CD8-positive, alpha-beta memory T cell (primary cell): Measurements from ENCODE around the gene RECQL5. TPM values are rescaled to one million over a fixed set of nuclear protein-coding genes. Genes with fewer than 3 reads are reported as not detected.

Source experiments
- CTCF ChIA-PET: fragments of 350-600 bp; sonication (Branson Sonifier 250); formaldehyde crosslinking; loops from one replicate; lab custom pipeline; 2021; ENCODE audit warnings: antibody characterized with exemption; lab: Charles Lee
- POLR2A ChIA-PET: fragments of 350-600 bp; sonication (Branson Sonifier 250); formaldehyde crosslinking; loops from one replicate; lab custom pipeline; 2021; ENCODE audit warnings: antibody characterized with exemption; lab: Charles Lee
- DNase-seq, 5 donors: peaks; one replicate each; pipeline versions ENCODE4 v3.0.0 to v3.0.0-alpha.2; 2020 to 2022; ENCODE audit warnings: mixed read lengths in 1 of 5
- H3K27ac ChIP-seq: one replicate; pipeline ENCODE4 v1.7.0; 2013; ENCODE audit warnings: low read depth, mild to moderate bottlenecking, low read length, moderate library complexity
- H3K27me3 ChIP-seq: 2 replicates; pipeline ENCODE4 v1.7.0; 2013; ENCODE audit warnings: low read length, mild to moderate bottlenecking; ENCODE audit not compliant: insufficient read depth, poor library complexity, severe bottlenecking
- H3K36me3 ChIP-seq: 2 replicates; pipeline ENCODE4 v1.7.0; 2013; ENCODE audit warnings: mild to moderate bottlenecking, low read length, moderate library complexity; ENCODE audit not compliant: insufficient read depth
- H3K4me1 ChIP-seq: 2 replicates; pipeline ENCODE4 v1.7.0; 2013; ENCODE audit warnings: mild to moderate bottlenecking, low read length, moderate library complexity; ENCODE audit not compliant: insufficient read depth
- H3K4me3 ChIP-seq: 2 replicates; pipeline ENCODE4 v1.7.0; 2013; ENCODE audit warnings: mild to moderate bottlenecking, low read length
- H3K9me3 ChIP-seq: 2 replicates; pipeline ENCODE4 v1.7.0; 2013; ENCODE audit warnings: mild to moderate bottlenecking, low read length
- H3K27ac Mint-ChIP-seq, 8 donors: one replicate each; pipeline ENCODE4 v1.8.0; 2020 to 2021; ENCODE audit warnings: mixed read lengths in 8 of 8, mild to moderate bottlenecking in 6 of 8, inconsistent platforms in 3 of 8, moderate library complexity in 3 of 8
- H3K27me3 Mint-ChIP-seq, 2 donors: one replicate each; pipeline ENCODE4 v1.8.0; 2020 to 2021; ENCODE audit warnings: mixed read lengths in 2 of 2, mild to moderate bottlenecking in 1 of 2, moderate library complexity in 1 of 2
- H3K36me3 Mint-ChIP-seq, 3 donors: one replicate each; pipeline ENCODE4 v1.8.0; 2020 to 2021; ENCODE audit warnings: mixed read lengths in 3 of 3, inconsistent platforms in 1 of 3, mild to moderate bottlenecking in 1 of 3
- H3K4me1 Mint-ChIP-seq, 3 donors: one replicate each; pipeline ENCODE4 v1.8.0; 2020 to 2021; ENCODE audit warnings: mixed read lengths in 3 of 3, inconsistent platforms in 1 of 3, mild to moderate bottlenecking in 1 of 3
- H3K4me3 Mint-ChIP-seq, 7 donors: one replicate each; pipeline ENCODE4 v1.8.0; 2020 to 2021; ENCODE audit warnings: mixed read lengths in 7 of 7, mild to moderate bottlenecking in 6 of 7, moderate library complexity in 4 of 7, inconsistent platforms in 2 of 7
- H3K9me3 Mint-ChIP-seq, 5 donors: one replicate each; pipeline ENCODE4 v1.8.0; 2020 to 2022; ENCODE audit warnings: mixed read lengths in 5 of 5, mild to moderate bottlenecking in 3 of 5, moderate library complexity in 2 of 5, inconsistent platforms in 1 of 5
- polyA plus RNA-seq: library from polyadenylated mRNA; unstranded; fragments of 300-500 nt; fragmentation: Illumina TruSeq; gene quantifications from one replicate; pipeline ENCODE4 v1.2.3, GENCODE V29; 2021
- total RNA-seq, 2 experiments: library from RNA; stranded (reverse); gene quantifications; one replicate each; pipeline ENCODE4 v1.2.3, GENCODE V29; 2021

RECQL5 gene
- total and polyA plus RNA-seq, 3 experiments from 2014 or later: 16.0 to 30.3 (median 28.5) TPM

DNA sequence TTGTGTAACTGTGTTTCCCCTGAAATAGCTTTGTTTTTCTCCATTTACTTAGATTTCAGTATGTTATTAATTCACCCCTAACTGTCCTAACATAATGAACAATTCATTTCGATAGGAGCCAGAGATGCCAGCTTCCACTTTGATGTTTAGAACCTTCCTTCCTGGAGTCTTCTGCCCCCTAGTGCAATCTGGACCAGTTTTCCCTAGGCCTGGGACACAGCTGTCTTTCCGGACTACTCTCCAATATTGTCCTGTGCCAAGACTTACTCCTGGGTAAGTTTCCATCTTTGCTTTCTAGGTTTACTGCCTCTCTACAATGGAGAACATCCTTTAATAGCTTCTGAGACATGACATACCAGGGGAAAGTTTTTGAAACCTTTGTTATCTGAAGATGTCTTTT is 12.8 kb downstream of the RECQL5 start:
- no peaks in the 10 kb centered on the region for H3K9me3 Mint-ChIP-seq
- Histone ChIP-seq H3K27me3 (no peaks in the 10 kb centered on the region), H3K4me3 (no peak overlapping the region), H3K27ac (no peak overlapping the region), H3K36me3 (peaks cover 8% of the 10 kb centered on the region), H3K4me1 (no peaks in the 10 kb centered on the region), H3K9me3 (no peaks in the 10 kb centered on the region)
- peaks cover 0 to 2% of the 10 kb centered on the region in 2 donors for H3K27me3 Mint-ChIP-seq
- H3K27ac Mint-ChIP-seq: no peak overlapping the region
- peaks cover 0 to 7% (median 4%) of the 10 kb centered on the region in 3 donors for H3K4me1 Mint-ChIP-seq
- H3K4me3 Mint-ChIP-seq: no peak overlapping the region
- POLR2A ChIA-PET: no interaction called here
- peaks cover 0 to 61% (median 5%) of the 10 kb centered on the region in 3 donors for H3K36me3 Mint-ChIP-seq
- no peak for DNase-seq
- CTCF ChIA-PET: interaction anchor here (0.8 to 1.5 kb wide), 5 partner anchors 21 to 95 kb away, joined by 3 to 5 read pairs (median 3); partner anchors contain the start of gene SMIM5

DNA sequence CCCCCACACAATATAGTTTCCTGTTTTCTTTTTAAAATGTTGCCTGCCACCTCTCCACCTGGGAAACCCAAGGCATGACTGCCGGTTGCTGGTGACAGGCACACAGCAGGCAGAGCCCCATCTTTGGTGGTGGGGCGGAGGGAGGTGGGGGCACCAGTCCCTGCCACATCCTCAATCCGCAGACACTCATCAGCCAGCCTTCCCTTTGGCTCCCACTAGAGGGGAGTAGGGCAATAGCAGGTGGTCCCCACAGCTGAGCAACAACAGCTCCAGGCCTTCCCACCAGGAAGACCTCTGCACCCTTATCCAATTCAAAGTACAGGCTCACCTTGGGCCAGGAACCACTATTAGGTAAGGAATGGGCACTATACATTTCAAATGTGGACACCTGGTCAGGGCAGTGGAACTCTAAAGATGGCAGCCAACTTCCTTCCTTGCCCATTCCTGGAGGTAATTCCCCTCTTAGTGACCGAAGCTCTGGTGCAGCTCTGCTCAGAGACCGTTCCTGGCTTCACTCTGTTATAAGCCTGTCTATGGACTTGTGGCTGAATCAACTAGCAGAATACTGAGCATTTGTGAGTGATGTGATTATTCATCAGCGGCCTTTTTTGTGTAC is 13.9 kb downstream of the RECQL5 start:
- Mint-ChIP-seq H3K27me3 (peaks cover 0 to 2% of the 10 kb centered on the region in 2 donors), H3K4me3 (no peak overlapping the region), H3K4me1 (peaks cover 0 to 7% (median 4%) of the 10 kb centered on the region in 3 donors), H3K27ac (peak overlapping the region in 1 of 8 donors; percentile 68), H3K36me3 (peaks cover 0 to 61% (median 9%) of the 10 kb centered on the region in 3 donors), H3K9me3 (no peaks in the 10 kb centered on the region)
- ChIA-PET POLR2A (no interaction called here), CTCF (interaction anchor here (1.0 to 2.9 kb wide), 4 partner anchors 19 to 86 kb away, joined by 3 to 11 read pairs (median 3); partner anchors contain the start of gene SMIM5)
- Histone ChIP-seq H3K4me3 (no peak overlapping the region), H3K27ac (no peak overlapping the region), H3K4me1 (no peaks in the 10 kb centered on the region), H3K27me3 (no peaks in the 10 kb centered on the region), H3K9me3 (no peaks in the 10 kb centered on the region), H3K36me3 (peaks cover 8% of the 10 kb centered on the region)
- DNase-seq: peak in 2 of 5 donors; percentile 10 to 36

DNA sequence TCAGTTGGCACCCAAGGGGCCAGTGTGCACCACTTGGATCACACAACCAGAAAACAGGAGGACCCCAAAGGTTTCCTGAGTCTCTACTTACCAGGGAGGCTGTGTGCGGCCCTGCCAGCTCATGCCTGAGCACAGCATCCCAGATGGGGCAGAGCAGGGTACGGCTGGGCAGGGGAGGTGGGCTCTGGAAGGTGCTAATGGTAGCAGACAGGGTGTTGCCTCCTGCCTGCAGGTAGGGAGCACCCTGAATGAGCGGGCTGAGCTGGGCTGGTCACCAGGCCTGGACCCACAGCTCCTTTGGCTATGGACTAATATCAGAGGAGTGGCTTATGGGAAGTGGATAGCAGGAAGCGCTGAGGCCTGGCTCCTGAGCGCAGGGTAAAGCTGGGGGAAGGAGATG is 14.6 kb downstream of the RECQL5 start:
- peaks cover 0 to 7% (median 4%) of the 10 kb centered on the region in 3 donors for H3K4me1 Mint-ChIP-seq
- no peaks in the 10 kb centered on the region for H3K9me3 ChIP-seq
- H3K27me3 Mint-ChIP-seq: peaks cover 0 to 2% of the 10 kb centered on the region in 2 donors
- H3K27me3 ChIP-seq: no peaks in the 10 kb centered on the region
- CTCF ChIA-PET: interaction anchor here (1.0 to 2.9 kb wide), 4 partner anchors 14 to 22 kb away, joined by 3 to 11 read pairs (median 3); partner anchors contain the start of gene SMIM5
- H3K4me3 ChIP-seq: no peak overlapping the region
- H3K4me3 Mint-ChIP-seq: no peak overlapping the region
- H3K27ac Mint-ChIP-seq: peak overlapping the region in 2 of 8 donors; percentile 29 to 37
- no peaks in the 10 kb centered on the region for H3K9me3 Mint-ChIP-seq
- no peaks in the 10 kb centered on the region for H3K4me1 ChIP-seq
- H3K36me3 Mint-ChIP-seq: peaks cover 0 to 64% (median 10%) of the 10 kb centered on the region in 3 donors
- H3K27ac ChIP-seq: no peak overlapping the region
- peaks cover 8% of the 10 kb centered on the region for H3K36me3 ChIP-seq
- no peak for DNase-seq
- POLR2A ChIA-PET: no interaction called here

DNA sequence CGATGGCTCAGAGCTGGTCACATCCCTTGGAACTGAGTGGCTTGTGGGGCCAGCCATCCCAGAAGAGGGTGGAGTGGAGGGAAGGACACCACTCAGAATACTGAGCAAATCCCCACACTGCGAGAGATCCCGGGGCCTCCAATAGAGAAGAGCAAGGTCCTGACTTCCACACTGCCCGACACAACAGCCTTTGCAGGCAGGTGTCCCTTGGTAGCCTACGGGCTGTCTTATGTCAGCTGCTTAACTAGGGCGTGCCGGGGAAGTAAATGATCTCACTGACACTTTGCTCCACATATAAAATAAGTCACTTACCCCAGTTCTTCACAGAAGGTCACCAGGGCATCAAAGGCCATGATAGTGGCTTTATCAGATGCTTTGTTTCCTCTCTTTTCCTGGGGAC is 16.1 kb downstream of the RECQL5 start:
- Histone ChIP-seq H3K27me3 (no peaks in the 10 kb centered on the region), H3K27ac (no peak overlapping the region), H3K4me1 (no peaks in the 10 kb centered on the region), H3K36me3 (peaks cover 8% of the 10 kb centered on the region), H3K9me3 (no peaks in the 10 kb centered on the region), H3K4me3 (no peak overlapping the region)
- Mint-ChIP-seq H3K4me3 (no peak overlapping the region), H3K9me3 (no peaks in the 10 kb centered on the region), H3K4me1 (peaks cover 2 to 15% (median 7%) of the 10 kb centered on the region in 3 donors), H3K27ac (no peak overlapping the region), H3K27me3 (peaks cover 0 to 2% of the 10 kb centered on the region in 2 donors), H3K36me3 (peaks cover 0 to 56% (median 10%) of the 10 kb centered on the region in 3 donors)
- CTCF ChIA-PET: interaction anchor here (1.2 to 2.9 kb wide), 4 partner anchors 10 to 24 kb away, joined by 3 to 11 read pairs (median 5); partner anchors contain the start of gene SMIM5
- POLR2A ChIA-PET: no interaction called here
- peak in 1 of 5 donors; percentile 7 for DNase-seq

DNA sequence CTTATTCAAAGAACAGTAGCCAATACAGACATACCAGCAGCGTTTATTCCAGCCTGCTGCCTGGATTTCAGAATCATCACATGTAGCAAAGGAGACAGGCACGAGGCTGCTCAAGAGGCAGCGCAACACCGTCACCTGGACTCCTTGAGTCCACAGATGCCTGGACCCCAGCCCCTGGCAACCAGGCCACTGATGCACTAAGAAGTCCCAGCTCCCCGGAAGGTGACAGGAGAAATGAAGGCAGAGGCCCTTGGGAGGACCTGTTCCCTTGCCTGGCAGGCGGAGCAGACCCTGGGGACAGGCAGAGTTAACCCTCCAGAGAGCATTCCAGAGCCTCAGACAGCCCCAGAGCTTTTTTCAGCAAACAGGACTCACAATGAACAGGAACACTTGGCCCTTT is 17.3 kb downstream of the RECQL5 start:
- ChIA-PET POLR2A (no interaction called here), CTCF (interaction anchor here (1.2 kb wide), 1 partner anchor 16 kb away, joined by 7 read pairs; the partner anchor contains the start of gene SMIM5)
- H3K36me3 Mint-ChIP-seq: peaks cover 0 to 57% (median 10%) of the 10 kb centered on the region in 3 donors
- DNase-seq: no peak
- Histone ChIP-seq H3K36me3 (peaks cover 8% of the 10 kb centered on the region), H3K9me3 (no peaks in the 10 kb centered on the region), H3K27ac (no peak overlapping the region), H3K4me3 (no peak overlapping the region), H3K27me3 (no peaks in the 10 kb centered on the region), H3K4me1 (no peaks in the 10 kb centered on the region)
- H3K9me3 Mint-ChIP-seq: no peaks in the 10 kb centered on the region
- peaks cover 2 to 19% (median 7%) of the 10 kb centered on the region in 3 donors for H3K4me1 Mint-ChIP-seq
- H3K4me3 Mint-ChIP-seq: no peak overlapping the region
- no peak overlapping the region for H3K27ac Mint-ChIP-seq
- H3K27me3 Mint-ChIP-seq: peaks cover 0 to 2% of the 10 kb centered on the region in 2 donors

DNA sequence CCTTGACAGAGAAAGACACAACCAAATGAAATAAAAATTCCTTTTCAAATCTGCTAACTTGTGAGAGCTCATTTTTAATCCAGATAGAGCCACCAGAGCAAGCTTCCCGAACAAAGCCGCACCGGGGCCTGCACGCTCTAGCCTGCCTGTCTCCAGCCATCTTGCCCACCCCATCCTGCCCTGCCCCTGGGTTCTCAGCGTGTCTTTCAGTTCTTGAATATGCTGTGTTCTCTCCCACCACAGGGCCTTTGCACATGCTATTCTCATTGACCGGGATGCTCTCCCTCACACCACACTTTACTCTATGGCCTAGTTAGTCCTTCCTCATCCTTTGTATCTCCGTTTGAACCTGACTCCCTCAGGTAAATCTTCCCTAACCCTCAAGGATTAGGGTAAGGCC is 19.0 kb downstream of the RECQL5 start:
- Histone ChIP-seq H3K4me3 (no peak overlapping the region), H3K27ac (no peak overlapping the region), H3K4me1 (no peaks in the 10 kb centered on the region), H3K9me3 (no peaks in the 10 kb centered on the region), H3K36me3 (peaks cover 8% of the 10 kb centered on the region), H3K27me3 (no peaks in the 10 kb centered on the region)
- DNase-seq: no peak
- Mint-ChIP-seq H3K27ac (peak overlapping the region in 1 of 8 donors; percentile 27), H3K9me3 (no peaks in the 10 kb centered on the region), H3K4me1 (peaks cover 2 to 15% (median 6%) of the 10 kb centered on the region in 3 donors), H3K27me3 (peaks cover 0 to 2% of the 10 kb centered on the region in 2 donors), H3K4me3 (no peak overlapping the region), H3K36me3 (peaks cover 0 to 48% (median 10%) of the 10 kb centered on the region in 3 donors)
- ChIA-PET POLR2A (interaction anchor here (0.7 kb wide), 1 partner anchor 27 kb away, joined by 5 read pairs; no protein-coding TSS in a partner anchor), CTCF (no interaction called here)

DNA sequence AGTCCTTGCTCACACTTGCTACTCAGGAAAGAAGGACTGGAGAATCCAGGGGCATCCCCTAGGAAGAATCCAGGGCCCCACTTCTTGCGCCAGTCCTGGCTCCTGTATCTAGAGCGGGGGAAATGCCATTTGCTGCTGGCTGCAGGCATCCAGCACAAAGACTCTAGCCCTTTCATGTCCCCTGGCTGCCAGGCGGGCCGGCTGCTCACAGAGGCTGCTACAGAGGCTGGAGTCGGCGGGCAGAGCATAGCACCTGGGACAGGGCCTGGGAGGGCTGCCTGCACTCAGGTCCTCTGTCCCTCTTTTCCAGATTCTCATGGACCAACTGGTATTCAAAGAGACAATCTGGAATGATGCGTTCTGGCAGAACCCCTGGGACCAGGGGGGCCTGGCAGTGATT is 19.9 kb downstream of the RECQL5 start:
- Histone ChIP-seq H3K4me3 (no peak overlapping the region), H3K27me3 (no peaks in the 10 kb centered on the region), H3K36me3 (peaks cover 8% of the 10 kb centered on the region), H3K27ac (no peak overlapping the region), H3K4me1 (no peaks in the 10 kb centered on the region), H3K9me3 (no peaks in the 10 kb centered on the region)
- H3K27ac Mint-ChIP-seq: peak overlapping the region in 1 of 8 donors; percentile 47
- peak in 1 of 5 donors; percentile 8 for DNase-seq
- peaks cover 0 to 2% of the 10 kb centered on the region in 2 donors for H3K27me3 Mint-ChIP-seq
- H3K36me3 Mint-ChIP-seq: peaks cover 0 to 50% (median 10%) of the 10 kb centered on the region in 3 donors
- POLR2A ChIA-PET: no interaction called here
- no peaks in the 10 kb centered on the region for H3K9me3 Mint-ChIP-seq
- CTCF ChIA-PET: interaction anchor here (1.1 to 3.5 kb wide), 3 partner anchors 10 to 102 kb away, joined by 3 to 12 read pairs (median 5); partner anchors contain the start of gene SMIM5
- H3K4me1 Mint-ChIP-seq: peaks cover 2 to 13% (median 3%) of the 10 kb centered on the region in 3 donors
- no peak overlapping the region for H3K4me3 Mint-ChIP-seq

DNA sequence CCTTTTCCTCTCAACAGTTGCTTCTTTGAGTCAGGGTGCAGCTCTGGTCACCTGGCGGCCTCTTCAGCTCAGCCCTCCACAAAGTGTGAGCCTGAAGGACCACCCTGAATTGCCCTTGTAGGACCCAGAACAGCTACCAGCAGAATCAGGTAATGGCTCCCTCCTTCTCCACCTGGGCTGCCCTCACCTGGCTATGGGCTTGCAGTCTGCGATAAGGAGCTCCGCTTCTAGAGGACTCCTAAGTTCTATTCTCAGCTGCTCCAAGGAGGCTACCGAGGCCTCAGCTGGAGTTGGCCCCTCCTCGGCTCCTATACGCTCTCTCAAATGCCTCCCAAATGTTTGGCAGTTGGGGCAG is 20.3 kb downstream of the RECQL5 start:
- ChIA-PET POLR2A (no interaction called here), CTCF (interaction anchor here (0.8 to 3.5 kb wide), 4 partner anchors 9 to 107 kb away, joined by 3 to 12 read pairs (median 4); partner anchors contain the start of gene SMIM5)
- Mint-ChIP-seq H3K27ac (peak overlapping the region in 1 of 8 donors; percentile 47), H3K36me3 (peaks cover 0 to 52% (median 10%) of the 10 kb centered on the region in 3 donors), H3K9me3 (no peaks in the 10 kb centered on the region), H3K27me3 (peaks cover 0 to 2% of the 10 kb centered on the region in 2 donors), H3K4me3 (no peak overlapping the region), H3K4me1 (peaks cover 2 to 13% (median 3%) of the 10 kb centered on the region in 3 donors)
- Histone ChIP-seq H3K4me1 (no peaks in the 10 kb centered on the region), H3K4me3 (no peak overlapping the region), H3K27me3 (no peaks in the 10 kb centered on the region), H3K9me3 (no peaks in the 10 kb centered on the region), H3K27ac (no peak overlapping the region), H3K36me3 (peaks cover 8% of the 10 kb centered on the region)
- DNase-seq: no peak
